DMS153 (cell line): ENCODE data around the gene RALBP1.

Experiments
- DNase-seq: peaks from one replicate; lab custom pipeline; 2025; lab: John Stamatoyannopoulos, UW

Gene RALBP1

DNA sequence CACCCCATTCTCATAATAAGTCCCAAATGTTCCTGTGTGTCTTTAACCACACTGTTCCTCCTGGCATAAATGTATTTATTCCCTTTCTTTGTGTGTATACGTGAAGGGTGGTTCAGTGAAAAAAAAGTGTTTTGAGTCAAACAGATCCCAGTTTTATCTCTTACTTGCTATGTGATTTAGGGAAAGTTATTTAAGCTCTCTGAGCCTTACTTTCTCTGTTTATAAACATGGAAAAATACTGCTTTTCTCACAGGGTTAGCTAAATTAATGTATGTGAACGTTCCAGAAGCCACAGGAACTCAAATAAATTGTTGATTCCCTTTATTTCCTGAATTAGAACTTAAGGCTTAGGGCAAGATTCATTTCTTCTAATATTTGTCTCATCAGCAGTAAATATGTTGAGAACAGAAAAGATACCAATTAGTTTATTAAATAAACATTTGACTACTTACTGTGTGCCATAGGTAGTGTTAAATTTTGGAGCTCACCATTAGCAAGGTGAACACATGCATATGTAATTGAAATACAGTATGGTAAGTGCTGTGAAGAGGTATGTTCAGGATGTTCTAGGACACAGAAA, 33.2 kb downstream of the RALBP1 start:
- no peak for DNase-seq

GRCh38 chr18:9513971-9514512, 38.7 kb downstream of the RALBP1 start:
- DNase-seq = no peak

DNA sequence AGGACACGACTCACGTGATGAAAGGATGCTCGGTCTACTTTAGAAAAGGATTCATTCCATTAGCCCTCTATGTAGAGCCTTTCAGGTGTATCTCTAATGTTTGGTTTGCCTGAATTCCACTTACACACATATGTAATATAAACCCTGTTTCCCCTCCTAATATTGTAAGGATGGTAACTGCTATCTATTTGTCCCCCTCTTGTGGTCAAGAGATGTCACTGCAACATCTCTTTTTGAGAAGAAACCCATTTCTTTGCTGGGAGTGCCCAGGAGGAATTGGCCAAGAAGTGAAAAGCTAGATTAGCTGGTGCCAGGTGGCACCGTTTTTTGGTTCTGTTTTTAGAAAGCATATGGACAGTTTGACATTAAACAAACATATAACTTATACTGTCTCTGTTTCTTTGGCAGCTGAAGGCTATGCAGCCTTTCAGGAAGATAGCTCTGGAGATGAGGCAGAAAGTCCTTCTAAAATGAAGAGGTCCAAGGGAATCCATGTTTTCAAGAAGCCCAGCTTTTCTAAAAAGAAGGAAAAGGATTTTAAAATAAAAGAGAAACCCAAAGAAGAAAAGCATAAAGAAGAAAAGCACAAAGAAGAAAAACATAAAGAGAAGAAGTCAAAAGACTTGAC, 41.2 kb downstream of the RALBP1 start:
- DNase-seq = no peak

DNA sequence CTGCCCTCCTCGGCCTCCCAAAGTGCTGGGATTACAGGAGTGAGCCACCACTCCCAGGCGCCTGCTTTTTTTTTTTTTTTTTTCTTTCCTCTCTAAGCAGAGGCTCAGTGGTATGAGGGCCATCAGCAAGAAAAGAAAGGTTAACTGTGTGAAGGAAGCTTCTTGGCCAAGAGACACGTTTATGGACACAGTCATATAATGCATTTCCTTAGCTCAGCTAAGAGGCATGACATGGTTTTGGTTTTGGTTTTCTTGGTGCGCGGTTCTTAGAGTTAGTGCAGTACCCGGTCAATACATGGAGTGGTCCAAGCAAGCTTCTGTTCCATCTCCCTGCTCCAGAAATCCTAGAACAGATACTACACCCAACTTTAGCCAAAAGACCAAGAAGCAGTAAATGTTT, 42.6 kb downstream of the RALBP1 start:
- DNase-seq = no peak

- no peak for DNase-seq
Measured at GRCh38 chr18:9519399-9519798, 44.1 kb downstream of the RALBP1 start.

DNA sequence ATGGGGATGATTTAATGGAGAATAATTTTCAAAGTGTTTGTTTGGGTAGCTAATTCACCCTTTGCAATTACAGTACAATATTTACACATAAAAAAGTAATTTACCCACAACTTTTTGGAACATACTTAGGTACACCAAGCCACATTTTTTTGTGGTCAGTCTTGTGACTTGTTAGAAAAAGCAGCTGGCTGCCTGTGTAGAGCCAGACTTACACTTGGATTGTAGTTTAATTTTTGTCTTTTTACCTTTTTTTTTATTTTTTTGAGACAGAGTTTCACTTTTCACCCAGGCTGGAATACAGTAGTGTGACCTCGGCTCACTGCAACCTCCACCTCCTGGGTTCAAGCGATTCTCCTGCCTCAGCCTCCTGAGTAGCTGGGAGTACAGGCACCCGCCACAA, 45.4 kb downstream of the RALBP1 start:
- no peak for DNase-seq

DNA sequence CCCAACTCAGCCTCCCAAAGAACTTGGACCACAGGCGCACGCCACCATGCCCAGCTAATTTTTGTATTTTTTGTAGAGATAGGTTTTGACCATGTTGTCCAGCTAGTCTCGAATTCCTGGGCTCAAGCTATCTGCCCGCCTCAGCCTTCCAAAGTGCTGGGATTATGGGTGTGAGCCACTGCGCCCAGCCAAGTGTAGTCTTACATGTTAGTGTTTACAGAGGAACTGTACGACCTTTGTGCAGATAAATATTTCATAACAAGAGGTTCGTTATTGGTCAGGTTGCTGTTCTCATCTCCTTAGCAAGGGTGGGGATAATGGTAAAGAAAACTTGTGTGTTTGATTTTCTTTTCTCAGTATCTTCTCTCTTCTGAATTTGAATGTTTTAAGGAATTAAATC, 46.5 kb downstream of the RALBP1 start:
- no peak for DNase-seq

GRCh38 chr18:9522952-9523351, 47.6 kb downstream of the RALBP1 start:
- no peak for DNase-seq

DNA sequence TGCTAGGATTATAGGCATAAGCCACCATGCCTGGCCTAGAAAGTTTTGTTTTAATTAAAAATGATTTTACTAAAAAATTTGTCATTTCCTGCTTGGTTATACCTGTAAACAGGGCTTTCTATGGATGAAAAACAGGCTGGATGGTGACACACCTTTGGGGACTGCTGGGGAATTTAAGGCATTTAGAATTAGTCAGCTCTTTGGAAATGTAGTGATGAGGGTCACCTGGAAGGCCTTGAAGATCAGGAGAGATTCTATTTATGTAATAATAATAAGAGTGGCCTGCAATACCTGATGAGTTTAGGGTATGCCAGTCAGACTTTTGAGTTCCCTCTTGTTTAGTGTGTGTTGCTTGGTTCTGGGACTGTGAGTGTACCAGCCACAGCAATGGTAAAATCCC, 51.1 kb downstream of the RALBP1 start:
- no peak for DNase-seq

GRCh38 chr18:9530226-9531009, 55.1 kb downstream of the RALBP1 start:
- DNase-seq = no peak

GRCh38 chr18:9531791-9532410, 56.6 kb downstream of the RALBP1 start:
- no peak for DNase-seq

DNA sequence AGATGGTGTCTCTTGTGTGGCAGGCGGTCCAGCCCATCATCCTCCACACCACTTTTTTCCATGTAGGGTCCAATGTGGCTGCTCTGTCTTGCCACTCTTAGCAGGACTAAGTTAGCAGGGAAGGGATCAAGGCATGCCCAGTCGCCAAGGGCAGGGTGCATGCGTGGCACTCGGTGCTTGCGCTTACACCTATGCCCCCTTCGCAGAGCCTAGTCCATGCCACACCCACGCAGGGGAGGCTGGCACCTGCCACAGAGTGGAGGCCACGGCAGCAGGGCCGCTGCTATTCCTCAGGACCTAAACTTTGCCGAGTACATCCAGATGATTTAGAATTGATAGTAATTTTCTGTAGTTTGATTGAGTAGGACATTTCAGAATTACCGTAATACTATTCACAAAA, 59.5 kb downstream of the RALBP1 start:
- no peak for DNase-seq

DNA sequence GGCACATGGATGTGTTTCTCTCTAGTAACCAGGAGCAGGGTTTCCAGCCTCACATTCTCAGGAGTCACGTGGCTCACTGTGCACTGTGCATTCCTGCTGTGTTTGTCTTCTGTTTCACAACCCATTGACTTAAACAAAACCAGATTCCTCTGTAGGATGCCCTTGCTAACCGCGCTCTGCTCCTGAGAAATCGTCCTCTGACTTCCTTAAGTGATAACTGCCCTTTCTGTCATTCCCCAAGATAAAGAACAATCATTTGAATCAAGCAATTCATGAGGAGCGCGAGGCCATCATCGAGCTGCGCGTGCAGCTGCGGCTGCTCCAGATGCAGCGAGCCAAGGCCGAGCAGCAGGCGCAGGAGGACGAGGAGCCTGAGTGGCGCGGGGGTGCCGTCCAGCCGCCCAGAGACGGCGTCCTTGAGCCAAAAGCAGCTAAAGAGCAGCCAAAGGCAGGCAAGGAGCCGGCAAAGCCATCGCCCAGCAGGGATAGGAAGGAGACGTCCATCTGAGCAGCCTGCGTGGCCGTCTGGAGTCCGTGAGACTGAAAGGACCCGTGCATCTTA, 60.2 kb downstream of the RALBP1 start:
- DNase-seq = no peak

- no peak for DNase-seq
Measured at GRCh38 chr18:9536354-9537152, 61.2 kb downstream of the RALBP1 start.

DNA sequence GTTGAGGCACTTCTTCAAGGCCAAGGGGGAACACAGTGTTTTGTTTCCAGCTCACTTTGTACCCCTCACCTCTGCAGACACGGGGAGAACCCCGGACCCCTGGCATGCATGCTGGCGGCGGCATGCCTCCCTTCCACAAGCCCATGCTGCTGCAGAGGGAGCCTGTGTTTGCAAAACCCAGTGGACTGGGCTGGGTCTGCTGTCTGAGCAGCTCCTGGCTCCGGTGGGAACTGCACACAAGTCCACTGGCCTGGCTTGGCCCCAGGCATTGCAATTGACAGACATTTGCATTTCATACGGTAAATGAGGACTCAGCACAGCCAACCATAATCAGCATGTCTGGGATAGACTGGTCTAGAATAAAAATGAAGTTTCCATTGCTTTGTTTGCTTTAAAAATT, 62.4 kb downstream of the RALBP1 start:
- DNase-seq = no peak

- DNase-seq = no peak
Measured at GRCh38 chr18:9539283-9539682, 64.0 kb downstream of the RALBP1 start.

DNA sequence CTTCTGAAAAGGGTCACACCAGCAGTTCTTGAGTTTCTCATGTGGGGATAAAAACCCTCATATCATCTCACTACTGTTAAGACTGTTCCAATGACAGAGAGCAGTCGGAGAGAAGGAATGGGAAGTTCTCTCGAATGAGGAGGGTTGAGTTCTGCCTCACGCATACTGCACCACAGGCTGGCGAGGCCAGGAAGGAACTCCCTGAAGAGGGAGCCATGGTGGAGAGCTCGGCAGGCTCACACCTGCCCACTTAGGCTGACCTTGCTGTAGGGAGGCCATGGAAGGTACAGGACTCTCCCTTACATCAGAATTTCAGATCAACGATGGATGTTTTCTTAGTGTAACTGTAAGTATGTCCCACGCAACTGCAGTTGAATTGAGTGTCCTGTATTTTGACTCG, 64.6 kb downstream of the RALBP1 start:
- no peak for DNase-seq

DNA sequence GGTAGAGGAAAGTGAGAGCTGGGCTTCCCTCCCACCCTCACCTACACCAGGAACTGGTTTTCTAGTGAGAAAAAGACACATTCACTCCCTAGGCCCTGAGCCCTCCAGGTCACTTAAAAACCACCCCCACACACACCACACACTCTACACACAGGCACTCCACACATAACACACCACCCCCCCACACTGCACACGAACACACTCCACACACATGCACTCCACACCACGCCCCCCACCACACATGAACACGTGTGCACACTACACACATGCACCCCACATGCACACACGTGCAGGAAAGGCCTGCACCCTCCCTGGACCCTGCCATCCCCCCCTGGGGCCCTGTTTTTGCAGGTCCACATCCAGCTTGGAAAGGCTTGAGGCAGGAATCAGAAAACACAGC, 67.6 kb downstream of the RALBP1 start:
- no peak for DNase-seq

DNA sequence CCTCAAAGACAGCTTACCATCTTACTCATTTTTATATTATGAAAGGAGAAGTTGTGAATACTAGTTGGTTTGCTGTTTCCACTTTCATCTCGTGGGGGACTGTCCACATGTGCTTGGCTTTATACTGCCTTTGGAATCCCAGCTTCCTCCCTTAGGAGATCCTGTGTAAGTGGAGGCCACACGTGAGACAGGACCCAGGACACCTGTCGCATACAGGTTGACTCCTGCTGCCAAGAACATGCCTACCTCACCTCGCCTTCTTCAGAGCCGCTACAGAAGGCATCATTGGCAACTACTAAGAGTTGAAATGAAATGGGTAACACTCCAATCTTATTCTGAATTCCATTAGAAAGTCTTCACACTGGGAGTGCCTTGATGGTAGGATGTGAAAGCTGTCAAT, 69.7 kb downstream of the RALBP1 start:
- DNase-seq = no peak

- DNase-seq = no peak
Measured at GRCh38 chr18:9546468-9546867, 71.2 kb downstream of the RALBP1 start.

- DNase-seq = peak; percentile 25
Measured at GRCh38 chr18:9547782-9548181, 72.5 kb downstream of the RALBP1 start.

DNA sequence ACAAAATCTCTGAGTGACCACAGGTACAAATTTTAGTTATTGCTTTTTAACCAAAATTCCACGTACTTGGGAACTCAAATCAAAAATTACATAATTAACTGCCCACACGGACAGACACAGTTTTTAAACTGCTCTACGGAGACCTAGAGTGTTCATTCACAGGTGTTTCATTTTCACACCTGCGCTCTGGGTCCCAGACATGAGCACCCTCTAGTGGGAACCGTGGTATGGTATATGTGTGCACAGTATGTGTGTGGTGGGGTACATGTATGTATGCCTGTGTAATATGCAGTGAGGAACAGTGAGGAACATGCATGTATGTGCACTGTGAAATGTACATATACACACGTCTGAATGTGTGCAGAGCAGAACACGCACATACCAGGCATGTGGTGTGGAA, 74.1 kb downstream of the RALBP1 start:
- DNase-seq = no peak
